GM12878 (cell line): Measurements from ENCODE around the gene SHISA2. TPM values are rescaled to one million over a fixed set of nuclear protein-coding genes. Genes with fewer than 3 reads are reported as not detected.
"Not testable (repeated sequence)": the region's sequence is repeated elsewhere in the genome, so short reads cannot be mapped to it uniquely, and the experiment has no call there.

Experiments
- ATAC-seq: fragments of 200-7000 bp; cut with Tn5 transposase; 3 replicates; pipeline ENCODE4 v1.9.1; 2020; ENCODE audit warnings: mild to moderate bottlenecking, moderate library complexity
- BruUV-seq: library from RNA; stranded (reverse); fragments of 400-500 nt; replicated peaks from 2 replicates; lab custom pipeline; 2021; lab: Mats Ljungman, UMichigan
- CTCF ChIA-PET: fragments of 300-600 bp; sonication (Branson Sonifier 250); formaldehyde crosslinking; extraction: SDS; loops from one replicate; lab custom pipeline; 2021; ENCODE audit warnings: inconsistent platforms; lab: Yijun Ruan, JAX
- POLR2A ChIA-PET: fragments of 350-600 bp; formaldehyde crosslinking; extraction: SDS; loops from one replicate; lab custom pipeline; 2021; ENCODE audit warnings: inconsistent platforms; lab: Charles Lee
- RAD21 ChIA-PET: fragments of 300-600 bp; sonication (Branson Sonifier 250); formaldehyde crosslinking; loops from one replicate; lab custom pipeline; 2023; ENCODE audit warnings: antibody characterized with exemption; ENCODE audit not compliant: unreplicated experiment; lab: Charles Lee
- SMC1A ChIA-PET: fragments of 300-600 bp; sonication (Branson Sonifier 250); formaldehyde crosslinking; loops from one replicate; lab custom pipeline; 2023; ENCODE audit not compliant: unreplicated experiment, uncharacterized antibody; lab: Charles Lee
- DNase-seq: peaks from one replicate; pipeline ENCODE4 v3.0.0-alpha.2; 2011; ENCODE audit warnings: low read depth, low spot score
- FAIRE-seq: peaks from 3 replicates; lab custom pipeline; 2011; peaks lifted over from hg19 to GRCh38; lab: Jason Lieb, UNC
- H2AFZ ChIP-seq: 2 replicates; pipeline ENCODE4 v1.6.0; 2011; ENCODE audit warnings: low read depth, low read length, control low read depth; ENCODE audit not compliant: control insufficient read depth
- H3K27ac ChIP-seq: 2 replicates; pipeline ENCODE4 v1.5.1; 2011; ENCODE audit warnings: control low read depth; ENCODE audit not compliant: control insufficient read depth, insufficient read depth
- H3K27me3 ChIP-seq, 2 experiments: replicated peaks in 1 of 2; 2 replicates each; pipeline versions ENCODE4 v1.6.0 to v1.6.1; 2011; ENCODE audit warnings: low read length in 1 of 2; ENCODE audit not compliant: control insufficient read depth in 2 of 2, insufficient read depth in 2 of 2
- H3K36me3 ChIP-seq, 2 experiments: 2 replicates each; pipeline ENCODE4 v1.5.1; 2011; ENCODE audit warnings: low read length in 1 of 2; ENCODE audit not compliant: control insufficient read depth in 2 of 2, insufficient read depth in 2 of 2
- H3K4me1 ChIP-seq: 2 replicates; pipeline ENCODE4 v1.6.1; 2011; ENCODE audit warnings: mild to moderate bottlenecking, low read length, moderate library complexity, mixed read lengths; ENCODE audit not compliant: control insufficient read depth, insufficient read depth
- H3K4me2 ChIP-seq: 2 replicates; pipeline ENCODE4 v1.6.0; 2011; ENCODE audit warnings: control low read depth; ENCODE audit not compliant: control insufficient read depth, insufficient read depth
- H3K4me3 ChIP-seq: fragments of 200-600 bp; sonication (generic); 2 replicates; pipeline ENCODE4 v1.5.1; 2016
- H3K79me2 ChIP-seq: 2 replicates; pipeline ENCODE4 v1.6.0; 2011; ENCODE audit warnings: low read length; ENCODE audit not compliant: control insufficient read depth, insufficient read depth
- H3K9ac ChIP-seq: 2 replicates; pipeline ENCODE4 v1.8.0; 2011; ENCODE audit warnings: low read length, control low read depth, mixed read lengths; ENCODE audit not compliant: control insufficient read depth, insufficient read depth
- H3K9me3 ChIP-seq: replicated peaks from 3 replicates; pipeline ENCODE4 v1.5.1; 2011; ENCODE audit warnings: mild to moderate bottlenecking, low read length; ENCODE audit not compliant: control insufficient read depth, insufficient read depth
- H4K20me1 ChIP-seq: 2 replicates; pipeline ENCODE4 v1.6.0; 2011; ENCODE audit not compliant: control insufficient read depth, insufficient read depth
- WGBS: methylation state at CpG from one replicate; pipeline ENCODE4 v1.1.6; 2016; ENCODE audit warnings: low lambda C conversion rate; ENCODE audit not compliant: insufficient replicate concordance, insufficient coverage; ENCODE audit errors: missing lambda C conversion rate; 5-methylcytosine and 5-hydroxymethylcytosine counted together
- in situ Hi-C: fragments of 300-500 bp; cut with MboI; formaldehyde crosslinking; loops from 9 replicates; pipeline ENCODE4 v1.14.3; 2018; ENCODE audit warnings: mixed read lengths
- intact Hi-C: fragments of 100-400 bp; cut with micrococcal nuclease; formaldehyde crosslinking; loops from one replicate; pipeline ENCODE4 v1.14.2; 2022; ENCODE audit not compliant: unreplicated experiment
- polyA plus RNA-seq, 11 experiments: library from polyadenylated mRNA; depleted of rRNA in 4 of 11; unstranded in 6 of 11; stranded (reverse) in 5 of 11; fragments of >200 nt; fragmentation: Nextera tagmentation in 4 of 11; fragmentation: Illumina TruSeq in 1 of 11; extraction: Ambion mirVana in 4 of 11; extraction: Trizol in 1 of 11; gene quantifications; 1 replicate in 1 of 11; 2 replicates in 10 of 11; pipeline versions ENCODE4 v1.2.1 to v1.2.3, GENCODE V29; 2011 to 2016; ENCODE audit warnings: inconsistent platforms in 2 of 11, missing spikeins in 2 of 11, low read depth in 1 of 11
- total RNA-seq, 4 experiments: library from RNA; depleted of rRNA in 3 of 4; stranded (reverse); fragments of >200 nt in 3 of 4; fragmentation: Illumina TruSeq in 1 of 4; extraction: Trizol in 1 of 4; gene quantifications; 2 replicates each; pipeline versions ENCODE4 v1.2.1 to v1.2.3, GENCODE V29; 2013 to 2021

SHISA2 gene
- total and polyA plus RNA-seq, 10 of the 15 experiments (the other 5 are each of a cell fraction or from before 2014, with no cell fraction given): 0.04 to 0.08 TPM; not detected in 8

- H3K4me3 ChIP-seq, H3K9ac ChIP-seq, DNase-seq, FAIRE-seq, intact Hi-C loops, H3K4me1 ChIP-seq, ATAC-seq, H3K36me3 ChIP-seq, H3K4me2 ChIP-seq, H3K27me3 ChIP-seq, H4K20me1 ChIP-seq, H3K9me3 ChIP-seq, H3K27ac ChIP-seq, H3K79me2 ChIP-seq, POLR2A ChIA-PET, in situ Hi-C loops, H2AFZ ChIP-seq, BruUV-seq, RAD21 ChIA-PET: not testable (repeated sequence)
- ChIA-PET CTCF (interaction anchor here (0.5 to 3.5 kb wide), 2 partner anchors 33 to 495 kb away, joined by 3 to 17 read pairs; no protein-coding TSS in a partner anchor), SMC1A (interaction anchor here (1.5 kb wide), 1 partner anchor 495 kb away, joined by 4 read pairs; no protein-coding TSS in a partner anchor)
- WGBS: 26% methylated on average over 8 of the region's 8 CpGs
Observed at GRCh38 chr13:26069642-26070041, 17.8 kb upstream of the SHISA2 start.

GRCh38 chr13:26068372-26068771, 16.6 kb upstream of the SHISA2 start:
- in situ Hi-C loops, H3K36me3 ChIP-seq, DNase-seq, H4K20me1 ChIP-seq, H3K4me3 ChIP-seq, H3K4me2 ChIP-seq, H3K27me3 ChIP-seq, RAD21 ChIA-PET, H2AFZ ChIP-seq, ATAC-seq, H3K79me2 ChIP-seq, H3K9ac ChIP-seq, H3K9me3 ChIP-seq, H3K4me1 ChIP-seq, CTCF ChIA-PET, BruUV-seq, H3K27ac ChIP-seq, FAIRE-seq, intact Hi-C loops, POLR2A ChIA-PET: not testable (repeated sequence)
- SMC1A ChIA-PET: interaction anchor here (1.1 to 1.5 kb wide), 3 partner anchors 33 to 494 kb away, joined by 3 to 4 read pairs (median 3); no protein-coding TSS in a partner anchor
- WGBS: 40% methylated on average over 2 of the region's 2 CpGs
